ENCODE results near the gene SELENOM.
"Not testable (repeated sequence)": the region's sequence is repeated elsewhere in the genome, so short reads cannot be mapped to it uniquely, and the experiment has no call there.

The SELENOM gene

GRCh38 chr22:31130873-31131272 lies 23.5 kb upstream of the SELENOM start:
- no peak for DNase-seq (ENCODE audit: low spot score)

- DNase-seq (ENCODE audit: low spot score), result no peak
These were observed 20.8 kb upstream of the SELENOM start for GRCh38 chr22:31128156-31128555.

- DNase-seq (ENCODE audit: low spot score), result no peak
These were observed 19.9 kb upstream of the SELENOM start for GRCh38 chr22:31127181-31127772.

GRCh38 chr22:31126869-31127175 lies 19.5 kb upstream of the SELENOM start:
- DNase-seq (ENCODE audit: low spot score), result no peak

GRCh38 chr22:31126128-31126868 lies 18.9 kb upstream of the SELENOM start:
- DNase-seq (ENCODE audit: low spot score), result no peak

- no peak for DNase-seq (ENCODE audit: low spot score)
These were observed 18.3 kb upstream of the SELENOM start for GRCh38 chr22:31125521-31126117.

- DNase-seq (ENCODE audit: low spot score), result no peak
These were observed 17.6 kb upstream of the SELENOM start for GRCh38 chr22:31124811-31125465.

GRCh38 chr22:31124290-31124689 lies 16.9 kb upstream of the SELENOM start:
- DNase-seq (ENCODE audit: low spot score), result no peak

- no peak for DNase-seq (ENCODE audit: low spot score)
These were observed 15.9 kb upstream of the SELENOM start for GRCh38 chr22:31123292-31123602.

GRCh38 chr22:31122532-31123291 lies 15.3 kb upstream of the SELENOM start, which contains the start of gene INPP5J:
Gene INPP5J, plus strand, starts transcription at chr22:31122966. Its CDS starts 49 bp downstream, at chr22:31123015.
- no peak for DNase-seq (ENCODE audit: low spot score)

- no peak for DNase-seq (ENCODE audit: low spot score)
These were observed 14.8 kb upstream of the SELENOM start for GRCh38 chr22:31122196-31122531.

- DNase-seq (ENCODE audit: low spot score), result no peak
These were observed 14.0 kb upstream of the SELENOM start for GRCh38 chr22:31121403-31121802.

- DNase-seq (ENCODE audit: low spot score), result no peak
These were observed 13.3 kb upstream of the SELENOM start for GRCh38 chr22:31120642-31121041.

GRCh38 chr22:31120230-31120629 lies 12.9 kb upstream of the SELENOM start:
- DNase-seq (ENCODE audit: low spot score), result no peak

- DNase-seq (ENCODE audit: low spot score), result no peak
These were observed 11.8 kb upstream of the SELENOM start for GRCh38 chr22:31119026-31119717.

- DNase-seq (ENCODE audit: low spot score), result no peak
These were observed 10.9 kb upstream of the SELENOM start for GRCh38 chr22:31118046-31118820.

- not testable (repeated sequence) for DNase-seq (ENCODE audit: low spot score)
These were observed 5.3 kb upstream of the SELENOM start for GRCh38 chr22:31112547-31113091.

GRCh38 chr22:31107894-31108218 lies 488 bp upstream of the SELENOM start:
- no peak for DNase-seq (ENCODE audit: low spot score)

GRCh38 chr22:31106731-31107177 lies 614 bp downstream of the SELENOM start:
- no peak for DNase-seq (ENCODE audit: low spot score)

- DNase-seq (ENCODE audit: low spot score), result no peak
These were observed 1.3 kb downstream of the SELENOM start for GRCh38 chr22:31106001-31106571.

Measured in kidney capillary endothelial cell (primary cell).